Measurements from ENCODE around the gene SWT1. TPM values are rescaled to one million over a fixed set of nuclear protein-coding genes. Genes with fewer than 3 reads are reported as not detected.
"Not testable (repeated sequence)": the region's sequence is repeated elsewhere in the genome, so short reads cannot be mapped to it uniquely, and the experiment has no call there.

SWT1 gene
- total and polyA plus RNA-seq, 4 donors, result 2.5 to 7.8 (median 5.0) TPM

GRCh38 chr1:185319139-185319475 lies 162.1 kb downstream of the SWT1 start:
- WGBS, 2 donors, result 23 to 31% methylated on average over 1 of the region's 1 CpG
- H3K36me3 ChIP-seq (ENCODE audit: control insufficient read depth in 1 of 2, insufficient read depth in 2 of 2, low read length in 1 of 2), result no peaks in the 10 kb centered on the region
- intact Hi-C loops (cut with DNase I), result loop anchor here in 1 of 2 donors (10.0 kb wide), 2 partner anchors 86 to 676 kb away; no protein-coding TSS in a partner anchor
- no peaks in the 10 kb centered on the region for H3K27me3 ChIP-seq (ENCODE audit: control insufficient read depth in 1 of 2, insufficient read depth in 2 of 2, low read length in 1 of 2)
- H3K4me3 ChIP-seq (ENCODE audit: low read length in 2 of 2), result no peak overlapping the region
- DNase-seq (no peak), ATAC-seq (ENCODE audit: low FRiP score) (no peak)
- peaks cover under 1 to 8% of the 10 kb centered on the region in 2 donors for H3K4me1 ChIP-seq (ENCODE audit: control insufficient read depth in 1 of 2, insufficient read depth in 2 of 2, low read length in 2 of 2)
- H3K9me3 ChIP-seq (ENCODE audit: control insufficient read depth, low read length), result no peaks in the 10 kb centered on the region
- no peak overlapping the region for H3K27ac ChIP-seq (ENCODE audit: low read depth in 1 of 2, low read length in 2 of 2)

GRCh38 chr1:185321104-185321503 lies 164.1 kb downstream of the SWT1 start:
- H3K27me3 ChIP-seq (ENCODE audit: control insufficient read depth in 1 of 2, insufficient read depth in 2 of 2, low read length in 1 of 2); intact Hi-C loops (cut with DNase I); H3K9me3 ChIP-seq (ENCODE audit: control insufficient read depth, low read length); H3K4me3 ChIP-seq (ENCODE audit: low read length in 2 of 2); H3K4me1 ChIP-seq (ENCODE audit: control insufficient read depth in 1 of 2, insufficient read depth in 2 of 2, low read length in 2 of 2); DNase-seq; H3K36me3 ChIP-seq (ENCODE audit: control insufficient read depth in 1 of 2, insufficient read depth in 2 of 2, low read length in 1 of 2); ATAC-seq (ENCODE audit: low FRiP score); H3K27ac ChIP-seq (ENCODE audit: low read depth in 1 of 2, low read length in 2 of 2): not testable (repeated sequence)
- WGBS, 2 donors, result 95 to 96% methylated on average over 7 of the region's 7 CpGs

DNA sequence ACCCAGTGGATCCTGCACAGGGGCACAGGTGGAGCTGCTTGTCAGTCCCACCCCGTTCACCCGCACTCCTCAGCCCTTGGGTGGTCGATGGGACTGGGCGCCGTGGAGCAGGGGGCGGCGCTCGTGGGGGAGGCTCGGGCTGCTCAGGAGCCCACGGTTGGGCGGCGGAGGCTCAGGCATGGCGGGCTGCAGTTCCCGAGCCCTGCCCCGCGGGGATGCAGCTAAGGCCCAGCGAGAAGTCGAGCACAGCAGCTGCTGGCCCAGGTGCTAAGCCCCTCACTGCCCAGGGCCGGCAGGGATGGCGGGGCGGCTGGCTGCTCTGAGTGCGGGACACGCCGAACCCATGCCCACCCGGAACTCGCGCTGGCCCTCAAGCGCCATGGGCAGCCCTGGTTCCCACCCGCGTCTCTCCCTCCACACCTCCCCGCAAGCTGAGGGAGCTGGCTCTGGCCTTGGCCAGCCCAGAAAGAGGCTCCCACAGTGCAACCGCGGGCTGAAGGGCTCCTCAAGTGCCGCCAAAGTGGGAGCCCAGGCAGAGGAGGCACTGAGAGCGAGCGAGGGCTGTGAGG lies 164.8 kb downstream of the SWT1 start:
- H3K27me3 ChIP-seq (ENCODE audit: control insufficient read depth in 1 of 2, insufficient read depth in 2 of 2, low read length in 1 of 2); intact Hi-C loops (cut with DNase I); H3K27ac ChIP-seq (ENCODE audit: low read depth in 1 of 2, low read length in 2 of 2); H3K4me1 ChIP-seq (ENCODE audit: control insufficient read depth in 1 of 2, insufficient read depth in 2 of 2, low read length in 2 of 2); ATAC-seq (ENCODE audit: low FRiP score); DNase-seq; H3K4me3 ChIP-seq (ENCODE audit: low read length in 2 of 2); H3K9me3 ChIP-seq (ENCODE audit: control insufficient read depth, low read length); H3K36me3 ChIP-seq (ENCODE audit: control insufficient read depth in 1 of 2, insufficient read depth in 2 of 2, low read length in 1 of 2): not testable (repeated sequence)
- 97% methylated on average over 31 to 36 of the region's 36 CpGs for WGBS, 2 donors

- no peak for DNase-seq
- ATAC-seq (ENCODE audit: low FRiP score), result no peak
- Histone ChIP-seq H3K4me1 (ENCODE audit: control insufficient read depth in 1 of 2, insufficient read depth in 2 of 2, low read length in 2 of 2) (no peaks in the 10 kb centered on the region), H3K9me3 (ENCODE audit: control insufficient read depth, low read length) (no peaks in the 10 kb centered on the region), H3K27ac (ENCODE audit: low read depth in 1 of 2, low read length in 2 of 2) (no peak overlapping the region), H3K27me3 (ENCODE audit: control insufficient read depth in 1 of 2, insufficient read depth in 2 of 2, low read length in 1 of 2) (no peaks in the 10 kb centered on the region), H3K4me3 (ENCODE audit: low read length in 2 of 2) (no peak overlapping the region), H3K36me3 (ENCODE audit: control insufficient read depth in 1 of 2, insufficient read depth in 2 of 2, low read length in 1 of 2) (no peaks in the 10 kb centered on the region)
- 70 to 74% methylated on average over 2 of the region's 2 CpGs for WGBS, 2 donors
- intact Hi-C loops (cut with DNase I), result no loop called here
Observed at GRCh38 chr1:185322636-185323035, 165.7 kb downstream of the SWT1 start.

DNA sequence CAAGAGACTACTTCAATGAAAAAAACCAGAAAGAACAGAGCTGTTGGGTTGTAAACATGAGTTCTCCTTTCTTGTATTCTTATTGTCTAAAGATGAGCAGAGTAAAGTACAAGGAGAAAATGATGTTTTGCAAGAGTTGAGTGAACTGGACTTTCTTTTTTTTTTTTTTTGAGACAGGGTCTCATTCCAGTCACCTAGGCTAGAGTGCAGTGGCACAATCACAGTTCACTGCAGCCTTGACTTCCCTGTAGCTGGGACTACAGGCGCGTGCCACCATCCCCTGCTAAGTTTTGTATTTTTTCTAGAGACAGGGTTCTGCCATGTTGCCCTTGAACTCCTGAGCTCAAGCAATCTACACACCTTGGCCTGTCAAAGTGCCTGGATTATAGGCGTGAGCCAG lies 167.2 kb downstream of the SWT1 start:
- Histone ChIP-seq H3K4me3 (ENCODE audit: low read length in 2 of 2) (no peak overlapping the region), H3K27me3 (ENCODE audit: control insufficient read depth in 1 of 2, insufficient read depth in 2 of 2, low read length in 1 of 2) (no peaks in the 10 kb centered on the region), H3K27ac (ENCODE audit: low read depth in 1 of 2, low read length in 2 of 2) (no peak overlapping the region), H3K9me3 (ENCODE audit: control insufficient read depth, low read length) (no peaks in the 10 kb centered on the region), H3K36me3 (ENCODE audit: control insufficient read depth in 1 of 2, insufficient read depth in 2 of 2, low read length in 1 of 2) (no peaks in the 10 kb centered on the region), H3K4me1 (ENCODE audit: control insufficient read depth in 1 of 2, insufficient read depth in 2 of 2, low read length in 2 of 2) (no peaks in the 10 kb centered on the region)
- WGBS, 2 donors, result 93 to 96% methylated on average over 3 of the region's 3 CpGs
- intact Hi-C loops (cut with DNase I), result no loop called here
- DNase-seq, result no peak
- no peak for ATAC-seq (ENCODE audit: low FRiP score)

DNA sequence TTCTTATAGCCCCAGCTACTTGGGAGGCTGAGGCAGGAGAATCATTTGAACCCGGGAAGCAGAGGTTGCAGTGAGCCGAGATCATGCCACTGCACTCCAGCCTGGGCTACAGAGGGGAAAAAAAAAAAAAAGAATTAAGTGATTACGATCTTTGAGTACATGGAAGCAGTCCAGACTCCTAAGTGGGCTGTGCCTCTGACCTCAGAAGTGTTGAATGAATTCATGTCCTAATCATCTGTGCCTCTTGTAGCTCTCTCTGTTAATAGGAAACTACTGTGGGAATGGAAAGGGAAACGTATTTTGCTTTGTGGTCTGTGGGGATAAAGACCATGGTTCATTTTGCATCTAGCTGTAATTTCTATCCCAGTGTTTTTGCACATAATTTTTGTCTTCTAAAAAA lies 168.4 kb downstream of the SWT1 start:
- WGBS, 2 donors, result 42 to 60% methylated on average over 4 of the region's 4 CpGs
- ATAC-seq (ENCODE audit: low FRiP score), result no peak
- no peaks in the 10 kb centered on the region for H3K9me3 ChIP-seq (ENCODE audit: control insufficient read depth, low read length)
- H3K27ac ChIP-seq (ENCODE audit: low read depth in 1 of 2, low read length in 2 of 2), result no peak overlapping the region
- intact Hi-C loops (cut with DNase I), result no loop called here
- no peak overlapping the region for H3K4me3 ChIP-seq (ENCODE audit: low read length in 2 of 2)
- DNase-seq, result no peak
- no peaks in the 10 kb centered on the region for H3K4me1 ChIP-seq (ENCODE audit: control insufficient read depth in 1 of 2, insufficient read depth in 2 of 2, low read length in 2 of 2)
- H3K27me3 ChIP-seq (ENCODE audit: control insufficient read depth in 1 of 2, insufficient read depth in 2 of 2, low read length in 1 of 2), result no peaks in the 10 kb centered on the region
- no peaks in the 10 kb centered on the region for H3K36me3 ChIP-seq (ENCODE audit: control insufficient read depth in 1 of 2, insufficient read depth in 2 of 2, low read length in 1 of 2)

GRCh38 chr1:185328255-185328654 lies 171.3 kb downstream of the SWT1 start:
- Histone ChIP-seq H3K27me3 (ENCODE audit: control insufficient read depth in 1 of 2, insufficient read depth in 2 of 2, low read length in 1 of 2) (no peaks in the 10 kb centered on the region), H3K4me1 (ENCODE audit: control insufficient read depth in 1 of 2, insufficient read depth in 2 of 2, low read length in 2 of 2) (no peaks in the 10 kb centered on the region), H3K27ac (ENCODE audit: low read depth in 1 of 2, low read length in 2 of 2) (no peak overlapping the region), H3K4me3 (ENCODE audit: low read length in 2 of 2) (no peak overlapping the region), H3K36me3 (ENCODE audit: control insufficient read depth in 1 of 2, insufficient read depth in 2 of 2, low read length in 1 of 2) (no peaks in the 10 kb centered on the region), H3K9me3 (ENCODE audit: control insufficient read depth, low read length) (no peaks in the 10 kb centered on the region)
- 94 to 96% methylated on average over 4 of the region's 4 CpGs for WGBS, 2 donors
- DNase-seq (no peak), ATAC-seq (ENCODE audit: low FRiP score) (no peak)
- intact Hi-C loops (cut with DNase I), result no loop called here

DNA sequence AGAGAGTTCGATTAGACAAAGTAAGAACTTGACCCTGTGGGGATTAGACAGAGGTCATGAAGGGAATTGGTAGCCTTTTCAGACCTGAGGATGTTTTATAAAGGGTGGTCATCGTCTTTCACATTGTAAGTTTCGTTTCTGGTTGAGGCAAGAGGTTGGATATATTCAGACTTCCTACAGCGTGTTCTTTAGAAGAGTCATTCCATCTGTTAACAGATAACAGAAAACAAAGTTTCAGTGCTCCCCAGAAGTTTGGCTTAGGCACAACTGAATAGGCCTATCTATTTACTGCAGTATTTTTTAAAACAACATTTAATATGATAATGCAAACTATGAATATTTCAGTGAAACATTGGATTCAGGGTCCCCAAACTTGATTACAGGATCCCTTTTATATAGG lies 177.2 kb downstream of the SWT1 start:
- no peak for DNase-seq
- Histone ChIP-seq H3K4me3 (ENCODE audit: low read length in 2 of 2) (no peak overlapping the region), H3K9me3 (ENCODE audit: control insufficient read depth, low read length) (no peaks in the 10 kb centered on the region), H3K36me3 (ENCODE audit: control insufficient read depth in 1 of 2, insufficient read depth in 2 of 2, low read length in 1 of 2) (no peaks in the 10 kb centered on the region), H3K4me1 (ENCODE audit: control insufficient read depth in 1 of 2, insufficient read depth in 2 of 2, low read length in 2 of 2) (no peaks in the 10 kb centered on the region), H3K27me3 (ENCODE audit: control insufficient read depth in 1 of 2, insufficient read depth in 2 of 2, low read length in 1 of 2) (peaks cover 0 to 2% of the 10 kb centered on the region in 2 donors), H3K27ac (ENCODE audit: low read depth in 1 of 2, low read length in 2 of 2) (no peak overlapping the region)
- intact Hi-C loops (cut with DNase I), result no loop called here
- WGBS, 2 donors, result 55% methylated on average over 4 of the region's 4 CpGs
- no peak for ATAC-seq (ENCODE audit: low FRiP score)

DNA sequence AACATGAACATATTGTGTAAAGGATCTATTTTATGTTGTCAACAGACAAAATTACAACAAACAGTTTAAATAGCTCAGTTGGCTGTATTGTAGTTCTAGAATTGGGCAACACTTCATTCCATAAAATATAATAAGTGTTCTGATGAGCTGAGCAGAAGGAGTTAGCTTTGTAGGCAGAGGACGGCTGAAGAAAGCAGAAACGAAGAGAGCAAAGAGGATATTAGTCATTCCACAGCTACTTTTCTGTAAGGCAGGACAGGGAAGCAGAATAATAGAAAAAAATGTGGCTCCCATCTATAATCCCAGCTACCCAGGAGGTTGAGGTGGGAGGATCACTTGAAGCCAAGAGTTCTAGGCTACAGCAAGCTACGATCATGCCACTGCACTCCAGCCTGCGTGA lies 180.3 kb downstream of the SWT1 start:
- Histone ChIP-seq H3K27me3 (ENCODE audit: control insufficient read depth in 1 of 2, insufficient read depth in 2 of 2, low read length in 1 of 2) (peaks cover 0 to 2% of the 10 kb centered on the region in 2 donors), H3K9me3 (ENCODE audit: control insufficient read depth, low read length) (no peaks in the 10 kb centered on the region), H3K4me1 (ENCODE audit: control insufficient read depth in 1 of 2, insufficient read depth in 2 of 2, low read length in 2 of 2) (no peaks in the 10 kb centered on the region), H3K27ac (ENCODE audit: low read depth in 1 of 2, low read length in 2 of 2) (no peak overlapping the region), H3K4me3 (ENCODE audit: low read length in 2 of 2) (no peak overlapping the region), H3K36me3 (ENCODE audit: control insufficient read depth in 1 of 2, insufficient read depth in 2 of 2, low read length in 1 of 2) (no peaks in the 10 kb centered on the region)
- DNase-seq (no peak), ATAC-seq (ENCODE audit: low FRiP score) (no peak)
- intact Hi-C loops (cut with DNase I), result no loop called here
- WGBS, 2 donors, result 84 to 88% methylated on average over 4 of the region's 4 CpGs

All from aorta (tissue), 5 donors.